NCI-H1417 (cell line): ENCODE measurements around the gene COL12A1.

Experiments used
- DNase-seq, 3 experiments: peaks; one replicate each; lab custom pipeline; 2025; lab: John Stamatoyannopoulos, UW

The COL12A1 gene

GRCh38 chr6:75205776-75206575, at the start of gene COL12A1:
COL12A1 (minus strand) TSS chr6:75206053; CDS start chr6:75202792, 3,261 bp downstream.
- DNase-seq = peak; percentile 60 to 75 (median 65)

- no peak for DNase-seq
Observed at GRCh38 chr6:75250552-75250951, 44.7 kb upstream of the COL12A1 start.

DNA sequence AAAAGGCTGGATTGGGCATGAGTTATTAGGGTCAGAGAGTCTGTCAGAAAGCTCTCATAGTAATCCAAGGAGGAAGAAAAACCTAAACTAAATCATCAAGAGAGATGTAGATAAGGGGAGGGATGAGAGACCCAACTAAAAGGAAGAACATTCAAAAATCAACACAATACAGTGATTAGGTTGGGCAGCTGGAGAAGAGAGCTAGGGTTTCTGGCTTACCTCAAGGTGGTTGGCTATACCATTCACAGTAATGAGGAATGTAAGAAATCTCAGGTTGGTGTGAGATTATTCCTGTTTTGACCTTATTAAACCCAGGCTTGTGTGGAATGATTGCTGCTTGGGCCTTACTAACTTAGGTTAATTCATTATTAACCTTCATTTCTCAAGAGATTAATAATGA, 44.0 kb upstream of the COL12A1 start:
- DNase-seq = no peak

DNA sequence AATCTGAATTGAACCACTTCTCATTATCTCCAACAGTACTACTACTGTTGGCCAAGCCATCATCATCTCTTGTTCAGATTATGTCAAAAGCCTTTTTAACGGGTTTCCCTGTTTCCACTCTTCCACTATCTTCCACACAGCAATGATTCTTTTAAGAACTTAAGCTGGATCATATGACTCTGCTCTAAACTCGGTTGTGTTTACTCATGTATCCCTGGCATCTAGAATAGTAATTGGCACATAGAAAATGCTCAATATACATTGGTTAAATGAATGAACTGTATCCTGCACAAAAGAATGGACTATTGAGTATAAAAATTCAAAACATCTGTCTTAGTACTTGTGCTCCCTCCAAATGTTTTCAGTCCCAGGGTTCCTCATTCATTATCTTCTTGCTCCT, 40.5 kb upstream of the COL12A1 start:
- no peak for DNase-seq

DNA sequence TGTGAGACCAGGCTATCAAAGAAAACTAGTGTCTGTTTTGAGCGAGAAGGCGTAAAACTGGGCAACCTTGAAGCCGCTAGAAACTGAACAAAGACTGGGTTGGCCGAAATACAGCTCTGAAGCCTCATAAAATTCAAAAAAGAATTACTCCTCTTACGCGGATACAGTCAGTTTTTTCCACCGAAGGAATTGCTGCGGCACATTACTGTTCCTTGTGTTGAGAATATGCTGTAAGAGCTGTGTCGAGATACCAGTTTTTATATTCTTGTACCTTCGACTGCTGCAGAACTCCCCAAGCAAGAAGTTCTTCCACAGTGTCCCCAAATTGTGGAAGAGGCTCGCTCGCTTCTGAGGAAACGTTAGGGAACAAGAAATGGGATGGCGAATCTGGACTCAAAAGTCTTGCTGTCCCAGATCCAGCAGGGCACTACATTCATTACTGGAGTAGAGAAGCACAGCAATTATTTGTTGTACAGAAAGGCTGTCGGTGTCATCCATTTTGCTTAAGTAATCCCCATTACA, 38.3 kb upstream of the COL12A1 start:
- peak in 1 of 3 experiments; percentile 68 for DNase-seq

DNA sequence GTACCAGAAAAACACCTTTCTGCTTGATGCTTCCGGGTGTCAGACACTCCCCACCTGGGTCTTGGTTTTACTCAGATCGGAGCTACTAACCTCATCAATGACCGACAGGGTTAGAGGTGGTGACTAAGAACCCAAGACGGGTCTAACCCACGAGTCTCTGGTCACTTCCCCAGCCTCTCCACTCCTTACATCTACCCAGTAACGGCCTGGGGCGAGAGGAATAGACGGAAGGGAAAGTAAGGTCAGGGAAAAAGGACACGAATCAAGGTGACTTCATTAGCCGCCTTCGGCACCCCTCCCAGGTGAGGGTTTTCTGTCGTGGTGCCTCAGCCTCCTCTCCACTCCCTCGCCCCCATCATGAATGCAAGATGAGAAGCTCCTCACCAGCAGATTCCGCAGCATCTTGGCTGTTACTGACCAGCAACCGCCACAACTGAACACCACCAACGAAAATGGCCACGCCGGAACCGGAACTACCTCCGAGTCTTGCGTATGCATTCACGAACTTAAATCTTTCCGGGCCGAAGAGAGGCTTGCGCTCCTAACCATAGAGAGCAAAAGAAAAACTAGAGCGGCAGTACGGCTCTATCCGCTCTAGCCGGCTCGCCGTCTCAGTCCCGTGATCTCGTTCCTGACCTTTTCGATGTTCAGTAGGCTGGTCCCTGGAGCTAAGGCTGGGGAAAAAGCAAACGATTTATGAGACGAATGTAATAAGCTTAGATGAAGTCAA, 37.6 kb upstream of the COL12A1 start, which contains the start of gene COX7A2:
Gene COX7A2, minus strand, starts transcription at position 469 of the 730 bp plus-strand sequence. Its CDS starts 67 bp downstream, at position 402.
- DNase-seq = peak; percentile 92 to 97 (median 97)

- DNase-seq = no peak
Observed at GRCh38 chr6:75236630-75237029, 30.8 kb upstream of the COL12A1 start.

- DNase-seq = no peak
Observed at GRCh38 chr6:75235271-75235670, 29.4 kb upstream of the COL12A1 start.

DNA sequence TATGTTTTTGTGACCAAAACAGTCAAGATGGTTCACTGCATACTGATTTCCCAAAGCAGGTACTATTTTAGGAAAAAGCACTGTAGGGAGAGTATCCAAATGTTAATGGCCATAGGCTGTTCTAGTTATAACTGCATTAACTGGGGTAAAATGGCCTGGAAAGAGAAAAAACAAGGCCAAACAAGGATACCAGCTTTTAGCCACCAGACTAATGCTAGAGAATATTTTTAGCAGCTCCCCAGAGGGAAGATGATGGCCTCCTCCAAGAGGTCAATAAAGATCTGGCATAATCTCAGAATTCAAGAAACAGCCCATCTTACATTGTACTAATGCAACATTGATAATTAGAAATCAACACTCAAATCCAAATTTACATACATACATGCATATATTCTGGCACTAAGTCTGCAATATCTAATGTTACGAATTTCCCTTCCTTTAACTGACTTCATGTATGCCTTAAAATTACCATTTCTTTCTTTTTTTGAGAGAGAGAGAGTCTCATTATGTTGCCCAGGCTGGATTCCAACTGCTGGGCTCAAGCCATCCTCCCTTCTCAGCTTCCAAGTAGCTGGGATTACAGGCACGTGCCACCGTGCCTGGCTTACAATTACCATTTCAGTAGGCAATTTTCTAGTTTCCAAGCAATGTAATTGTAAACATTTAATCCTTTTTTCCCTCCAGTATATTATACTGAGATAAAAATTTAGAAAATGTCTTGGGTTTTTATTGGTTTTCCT, 28.4 kb upstream of the COL12A1 start:
- DNase-seq = no peak

DNA sequence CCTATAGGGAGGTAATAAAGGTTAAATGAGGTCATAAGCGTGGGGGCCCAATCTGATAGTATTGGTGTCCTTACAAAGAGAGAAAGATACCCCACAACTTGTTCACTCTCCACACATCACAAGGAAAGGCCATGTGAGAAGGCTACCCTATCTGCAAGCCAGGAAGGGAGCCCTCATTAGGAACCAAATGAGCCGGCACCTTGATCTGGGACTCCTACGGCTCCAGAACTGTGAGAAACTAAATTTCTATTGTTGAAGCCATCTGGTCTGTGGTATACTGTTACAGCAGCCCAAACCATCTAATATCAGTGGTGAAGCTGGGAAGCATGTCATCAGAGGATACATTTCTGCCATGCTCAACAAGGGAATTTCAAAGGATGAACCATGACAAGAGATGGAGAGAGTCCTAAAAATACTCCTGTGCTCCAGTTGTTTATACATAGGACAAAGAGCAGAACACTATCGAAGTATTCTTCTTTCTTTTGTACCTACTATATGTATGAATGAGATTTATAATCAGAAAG, 27.3 kb upstream of the COL12A1 start:
- no peak for DNase-seq

DNA sequence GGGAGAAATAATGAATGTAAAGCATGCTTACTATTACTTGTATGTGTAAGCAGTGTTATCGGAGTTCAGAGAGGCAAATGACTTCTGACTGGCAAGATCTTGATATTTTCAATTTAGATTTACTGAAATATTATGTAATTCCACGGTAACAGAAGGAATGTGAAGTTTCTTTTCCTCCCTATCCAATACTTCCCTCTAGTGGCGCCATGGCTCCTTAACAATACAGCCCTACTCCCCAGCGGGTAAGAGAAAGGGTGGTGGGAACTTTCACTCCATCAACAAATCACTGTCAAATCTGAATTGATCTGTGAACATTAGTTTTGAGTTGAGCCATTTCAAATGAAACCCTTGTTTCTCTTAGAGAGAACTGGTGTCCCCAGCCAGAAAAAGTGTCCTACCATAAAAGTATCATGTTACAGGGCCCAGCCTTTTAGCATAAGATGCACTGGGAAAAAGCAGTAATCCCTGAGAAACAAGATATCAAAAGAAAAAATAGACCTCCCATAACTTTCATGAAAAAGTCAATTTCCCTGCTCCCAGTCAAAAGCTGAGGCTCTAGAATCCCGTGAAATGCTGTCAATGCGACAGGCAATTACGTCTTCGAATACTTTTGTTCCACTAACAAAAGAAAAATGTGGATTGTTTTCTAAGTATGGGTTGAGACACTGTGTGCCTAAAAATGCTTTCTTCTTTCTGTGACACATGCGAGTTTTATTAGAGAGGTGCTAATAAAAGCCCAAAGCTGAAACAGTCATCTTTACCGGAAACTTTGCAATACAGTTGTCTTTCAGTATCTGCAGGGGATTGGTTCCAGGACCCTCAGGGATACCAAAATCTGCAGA, 24.9 kb upstream of the COL12A1 start:
- DNase-seq = peak in 2 of 3 experiments; percentile 3 to 6

GRCh38 chr6:75224303-75224926, 18.6 kb upstream of the COL12A1 start:
- no peak for DNase-seq

DNA sequence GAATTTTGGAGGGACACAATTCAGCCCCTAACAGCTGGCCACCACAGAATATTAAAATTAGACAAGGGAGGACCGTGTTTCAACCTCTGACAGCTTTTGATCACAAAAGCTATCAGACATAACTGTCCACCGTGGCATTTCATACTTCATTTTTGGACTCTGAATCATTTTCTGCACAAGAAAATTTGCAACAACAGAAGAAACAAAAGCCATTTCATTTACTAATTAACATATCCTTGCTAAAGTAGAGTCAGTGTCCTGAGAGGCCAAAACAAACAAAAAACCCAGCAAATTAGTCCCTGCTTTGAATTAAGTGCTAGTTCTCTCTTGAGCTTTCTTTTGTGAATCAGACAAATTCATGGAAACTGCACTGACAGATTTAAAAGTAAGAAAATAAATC, 17.6 kb upstream of the COL12A1 start:
- no peak for DNase-seq

DNA sequence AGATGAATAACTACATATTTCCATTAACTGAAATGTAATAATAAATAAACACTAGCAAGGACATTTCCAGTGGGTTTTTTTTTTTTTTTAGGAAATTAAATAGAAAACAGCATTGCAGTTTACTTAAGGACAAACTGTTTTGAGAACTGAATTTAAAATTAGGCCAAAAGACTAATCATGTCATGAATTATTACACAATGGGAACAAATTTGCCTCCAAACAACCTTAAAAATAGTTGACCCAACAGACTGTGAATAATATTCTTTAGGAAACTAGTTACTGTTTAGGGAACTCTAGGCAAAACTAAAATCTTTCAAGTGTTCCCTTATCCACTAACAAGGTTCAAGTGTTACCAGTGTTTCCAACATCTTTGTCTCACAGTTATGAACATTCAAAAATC, 16.4 kb upstream of the COL12A1 start:
- DNase-seq = no peak

- no peak for DNase-seq
Observed at GRCh38 chr6:75221116-75221515, 15.3 kb upstream of the COL12A1 start.

- DNase-seq = no peak
Observed at GRCh38 chr6:75220357-75220756, 14.5 kb upstream of the COL12A1 start.

GRCh38 chr6:75219263-75219662, 13.4 kb upstream of the COL12A1 start:
- no peak for DNase-seq

GRCh38 chr6:75217193-75217592, 11.3 kb upstream of the COL12A1 start:
- no peak for DNase-seq

DNA sequence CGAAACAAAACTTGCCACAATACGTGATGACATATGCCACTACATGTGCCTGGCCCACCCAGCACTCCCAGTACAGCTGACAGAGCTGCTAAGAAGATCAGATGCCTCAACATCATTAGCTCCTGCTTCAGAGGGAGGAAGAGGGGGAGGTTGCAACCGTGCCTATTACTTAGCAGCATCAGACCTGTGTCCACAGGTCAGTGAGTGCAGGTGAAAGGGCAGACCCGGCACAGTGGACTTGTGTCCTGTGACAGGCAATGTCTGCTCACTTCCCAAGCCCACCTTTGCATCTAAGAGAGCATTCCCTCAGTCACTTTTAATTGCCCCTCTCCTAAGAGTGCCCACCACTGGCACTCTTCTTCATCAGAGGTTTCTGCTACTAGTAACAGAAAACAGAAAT, 9.4 kb upstream of the COL12A1 start:
- no peak for DNase-seq

DNA sequence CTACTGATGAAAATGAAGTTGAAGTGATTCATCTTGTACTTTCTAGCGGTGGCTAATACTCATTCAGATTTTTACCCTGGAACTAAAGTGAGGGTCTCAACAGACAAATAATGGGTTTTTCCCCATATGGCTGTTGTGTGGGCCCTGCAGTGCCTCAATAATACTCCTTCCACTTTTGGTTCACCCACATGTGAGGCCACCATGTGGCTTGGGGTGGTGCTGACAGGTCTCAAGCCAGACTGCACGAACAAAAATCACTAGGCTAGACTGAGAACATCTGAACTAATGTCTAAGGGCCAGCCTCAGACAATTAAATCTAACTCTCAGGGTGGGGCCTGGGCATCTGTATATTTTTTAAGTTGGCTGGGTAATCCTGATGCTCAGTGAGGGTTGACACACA, 7.9 kb upstream of the COL12A1 start:
- no peak for DNase-seq

GRCh38 chr6:75213112-75213511, 7.3 kb upstream of the COL12A1 start:
- no peak for DNase-seq
